GM12875 (cell line): ENCODE measurements around the gene TXNRD3.

ENCODE experiments used
- H3K4me3 ChIP-seq: one replicate; pipeline ENCODE4 v1.5.1; 2011; ENCODE audit warnings: low read depth, low read length, control low read depth
- CTCF ChIP-seq: IDR thresholded peaks from 2 replicates; pipeline ENCODE4 v1.5.1; 2011; ENCODE audit warnings: low read depth, mild to moderate bottlenecking, control low read depth, inconsistent platforms, low read length, moderate library complexity, borderline replicate concordance; ENCODE audit not compliant: insufficient read depth

The TXNRD3 gene

GRCh38 chr3:126621171-126621570, 33.8 kb downstream of the TXNRD3 start:
- no peak for TF ChIP-seq CTCF
- H3K4me3 ChIP-seq: no peak overlapping the region

DNA sequence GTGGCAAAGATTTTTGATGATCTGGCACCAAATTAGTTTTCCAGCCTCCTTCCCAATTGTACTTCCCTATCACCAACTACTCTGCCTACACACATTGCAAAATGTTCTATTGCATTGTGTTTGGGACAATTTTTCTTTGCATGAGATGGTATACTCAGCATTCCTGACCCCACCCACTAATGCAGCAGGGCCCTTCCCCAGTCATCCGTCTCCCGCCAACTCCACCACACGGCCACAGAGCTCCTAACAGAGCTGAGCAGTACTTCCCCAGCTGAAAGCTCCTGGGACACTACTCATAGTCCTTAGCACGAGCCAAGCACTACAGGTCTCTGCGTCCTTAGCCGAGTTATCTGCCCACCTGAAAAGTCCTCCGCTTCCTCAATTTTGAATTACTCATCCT, 34.2 kb downstream of the TXNRD3 start:
- H3K4me3 ChIP-seq: no peak overlapping the region
- TF ChIP-seq CTCF: no peak

- TF ChIP-seq CTCF: no peak
- H3K4me3 ChIP-seq: no peak overlapping the region
Measured at GRCh38 chr3:126618760-126619159, 36.2 kb downstream of the TXNRD3 start.

GRCh38 chr3:126618021-126618420, 36.9 kb downstream of the TXNRD3 start:
- no peak overlapping the region for H3K4me3 ChIP-seq
- TF ChIP-seq CTCF: no peak

- no peak for TF ChIP-seq CTCF
Measured at GRCh38 chr3:126617571-126617970, 37.4 kb downstream of the TXNRD3 start.

DNA sequence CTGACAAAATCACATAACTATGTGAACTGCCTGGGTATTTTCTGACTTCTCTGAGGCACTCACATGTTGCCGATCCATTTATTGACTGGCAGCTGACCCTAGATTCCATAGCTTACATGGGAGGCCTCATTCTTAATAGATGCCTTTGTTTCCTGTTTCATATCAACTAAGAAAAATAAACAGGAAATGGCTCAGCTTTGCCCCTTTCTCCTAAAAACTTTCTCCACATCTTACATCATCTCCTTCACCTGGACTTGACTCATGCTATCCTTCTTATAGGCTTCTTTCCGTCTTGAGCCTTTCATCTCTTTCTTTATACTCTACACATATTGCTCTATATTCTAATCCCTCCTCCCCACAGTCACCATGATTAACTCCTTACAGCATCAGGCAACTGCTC, 38.0 kb downstream of the TXNRD3 start:
- no peak overlapping the region for H3K4me3 ChIP-seq
- TF ChIP-seq CTCF: no peak

More at GRCh38 chr3:126617571-126617970, 37.4 kb downstream of the TXNRD3 start:
- no peak overlapping the region for H3K4me3 ChIP-seq

- TF ChIP-seq CTCF: no peak
- no peak overlapping the region for H3K4me3 ChIP-seq
Measured at GRCh38 chr3:126613479-126614188, 41.3 kb downstream of the TXNRD3 start.
